Measurements from ENCODE around the gene CCNI2. TPM values are rescaled to one million over a fixed set of nuclear protein-coding genes. Genes with fewer than 3 reads are reported as not detected.

The CCNI2 gene
- 39.5 and 42.7 TPM in 2 replicates for total RNA-seq

- peak within 1 kb of the TSS; percentile 80 for H3K27ac Mint-ChIP-seq
- H3K36me3 Mint-ChIP-seq (ENCODE audit: low read depth) = peaks cover 19% of the 10 kb centered on the region
- peak; percentile 90 for DNase-seq
- H3K27me3 Mint-ChIP-seq = peaks cover 15% of the 10 kb centered on the region
- no peaks in the 10 kb centered on the region for H3K9me3 Mint-ChIP-seq
- peak within 1 kb of the TSS; percentile 82 for H3K4me3 Mint-ChIP-seq
- peaks cover 34% of the 10 kb centered on the region for H3K4me1 Mint-ChIP-seq
- intact Hi-C loops (cut with micrococcal nuclease) = loop anchor here (1.0 kb wide), 1 partner anchor 10 kb away; the partner anchor contains the start of gene KIF3A
Measured at GRCh38 chr5:132746954-132747615, at the start of gene CCNI2. Gene CCNI2 (plus strand): TSS chr5:132747426. CDS start chr5:132747496, 70 bp downstream.

- Mint-ChIP-seq H3K9me3 (no peaks in the 10 kb centered on the region), H3K4me3 (no peak overlapping the region), H3K36me3 (ENCODE audit: low read depth) (peaks cover 44% of the 10 kb centered on the region), H3K27me3 (no peaks in the 10 kb centered on the region), H3K4me1 (peaks cover 23% of the 10 kb centered on the region), H3K27ac (no peak overlapping the region)
- DNase-seq = no peak
- intact Hi-C loops (cut with micrococcal nuclease) = loop anchor here (2.0 kb wide), 1 partner anchor 16 kb away; no protein-coding TSS in a partner anchor
Measured at GRCh38 chr5:132704875-132705274, 42.4 kb upstream of the CCNI2 start.

- H3K4me1 Mint-ChIP-seq = peaks cover 17% of the 10 kb centered on the region
- peaks cover 32% of the 10 kb centered on the region for H3K36me3 Mint-ChIP-seq (ENCODE audit: low read depth)
- DNase-seq = no peak
- H3K9me3 Mint-ChIP-seq = no peaks in the 10 kb centered on the region
- no peak overlapping the region for H3K27ac Mint-ChIP-seq
- H3K27me3 Mint-ChIP-seq = no peaks in the 10 kb centered on the region
- no peak overlapping the region for H3K4me3 Mint-ChIP-seq
- intact Hi-C loops (cut with micrococcal nuclease) = no loop called here
Measured at GRCh38 chr5:132708645-132709044, 38.6 kb upstream of the CCNI2 start.

- no peaks in the 10 kb centered on the region for H3K27me3 Mint-ChIP-seq
Measured at GRCh38 chr5:132714456-132715307, 32.5 kb upstream of the CCNI2 start.

GRCh38 chr5:132718544-132719312 is 28.5 kb upstream of the CCNI2 start:
- Mint-ChIP-seq H3K9me3 (no peaks in the 10 kb centered on the region), H3K36me3 (ENCODE audit: low read depth) (peaks cover 29% of the 10 kb centered on the region), H3K27me3 (no peaks in the 10 kb centered on the region), H3K4me1 (peaks cover 14% of the 10 kb centered on the region), H3K4me3 (no peak overlapping the region), H3K27ac (no peak overlapping the region)
- DNase-seq = no peak
- intact Hi-C loops (cut with micrococcal nuclease) = no loop called here

More at GRCh38 chr5:132714456-132715307, 32.5 kb upstream of the CCNI2 start:
- Mint-ChIP-seq H3K4me3 (peak overlapping the region; percentile 40), H3K9me3 (no peaks in the 10 kb centered on the region), H3K36me3 (ENCODE audit: low read depth) (peaks cover 27% of the 10 kb centered on the region), H3K4me1 (peaks cover 15% of the 10 kb centered on the region), H3K27ac (peak overlapping the region; percentile 4)
- intact Hi-C loops (cut with micrococcal nuclease) = loop anchor here (2.0 to 5.0 kb wide), 2 partner anchors 22 to 187 kb away; partner anchors contain the start of gene KIF3A
- no peak for DNase-seq

GRCh38 chr5:132725745-132726144 is 21.5 kb upstream of the CCNI2 start:
- Mint-ChIP-seq H3K27ac (no peak overlapping the region), H3K27me3 (no peaks in the 10 kb centered on the region), H3K4me3 (no peak overlapping the region), H3K4me1 (peaks cover 11% of the 10 kb centered on the region), H3K9me3 (no peaks in the 10 kb centered on the region), H3K36me3 (ENCODE audit: low read depth) (peaks cover 42% of the 10 kb centered on the region)
- intact Hi-C loops (cut with micrococcal nuclease) = no loop called here
- DNase-seq = no peak

GRCh38 chr5:132729896-132730295 is 17.3 kb upstream of the CCNI2 start:
- H3K4me3 Mint-ChIP-seq = no peak overlapping the region
- peaks cover 42% of the 10 kb centered on the region for H3K36me3 Mint-ChIP-seq (ENCODE audit: low read depth)
- intact Hi-C loops (cut with micrococcal nuclease) = loop anchor here (10.0 kb wide), 1 partner anchor 315 kb away; no protein-coding TSS in a partner anchor
- no peak overlapping the region for H3K27ac Mint-ChIP-seq
- no peaks in the 10 kb centered on the region for H3K27me3 Mint-ChIP-seq
- DNase-seq = no peak
- H3K4me1 Mint-ChIP-seq = peaks cover 21% of the 10 kb centered on the region
- H3K9me3 Mint-ChIP-seq = no peaks in the 10 kb centered on the region

GRCh38 chr5:132733499-132734148 is 13.6 kb upstream of the CCNI2 start:
- peaks cover 31% of the 10 kb centered on the region for H3K36me3 Mint-ChIP-seq (ENCODE audit: low read depth)
- intact Hi-C loops (cut with micrococcal nuclease) = loop anchor here (10.0 kb wide), 1 partner anchor 319 kb away; no protein-coding TSS in a partner anchor
- no peaks in the 10 kb centered on the region for H3K9me3 Mint-ChIP-seq
- no peak overlapping the region for H3K4me3 Mint-ChIP-seq
- no peak overlapping the region for H3K27ac Mint-ChIP-seq
- peaks cover 41% of the 10 kb centered on the region for H3K4me1 Mint-ChIP-seq
- no peak for DNase-seq
- peaks cover 3% of the 10 kb centered on the region for H3K27me3 Mint-ChIP-seq

- intact Hi-C loops (cut with micrococcal nuclease) = loop anchor here (5.0 to 10.0 kb wide), 5 partner anchors 72 to 347 kb away; partner anchors contain the start of genes GDF9 and UQCRQ
- Mint-ChIP-seq H3K27me3 (peaks cover 10% of the 10 kb centered on the region), H3K4me3 (peak overlapping the region; percentile 52), H3K36me3 (ENCODE audit: low read depth) (peaks cover 27% of the 10 kb centered on the region), H3K9me3 (no peaks in the 10 kb centered on the region), H3K4me1 (peaks cover 41% of the 10 kb centered on the region), H3K27ac (no peak overlapping the region)
- no peak for DNase-seq
Measured at GRCh38 chr5:132734687-132735086, 12.5 kb upstream of the CCNI2 start.

- H3K4me1 Mint-ChIP-seq = peaks cover 40% of the 10 kb centered on the region
- intact Hi-C loops (cut with micrococcal nuclease) = loop anchor here (1.0 to 10.0 kb wide), 11 partner anchors 10 to 350 kb away; partner anchors contain the start of genes CCNI2, GDF9, SEPTIN8 and UQCRQ
- no peaks in the 10 kb centered on the region for H3K9me3 Mint-ChIP-seq
Measured at GRCh38 chr5:132736853-132737833, 10.1 kb upstream of the CCNI2 start, which contains the start of gene KIF3A. Gene KIF3A (minus strand): TSS chr5:132737546. CDS start chr5:132737419, 127 bp downstream.

GRCh38 chr5:132737982-132738681 is 9.1 kb upstream of the CCNI2 start:
- peaks cover 16% of the 10 kb centered on the region for H3K36me3 Mint-ChIP-seq (ENCODE audit: low read depth)
- intact Hi-C loops (cut with micrococcal nuclease) = loop anchor here (1.0 to 10.0 kb wide), 11 partner anchors 9 to 351 kb away; partner anchors contain the start of genes CCNI2, GDF9, SEPTIN8 and UQCRQ
- peak overlapping the region; percentile 92 for H3K27ac Mint-ChIP-seq
- H3K9me3 Mint-ChIP-seq = no peaks in the 10 kb centered on the region
- DNase-seq = peak; percentile 55
- H3K4me1 Mint-ChIP-seq = peaks cover 40% of the 10 kb centered on the region
- H3K4me3 Mint-ChIP-seq = peak overlapping the region; percentile 91
- peaks cover 20% of the 10 kb centered on the region for H3K27me3 Mint-ChIP-seq

More at GRCh38 chr5:132736853-132737833, 10.1 kb upstream of the CCNI2 start, which contains the start of gene KIF3A:
- Mint-ChIP-seq H3K27ac (peak within 1 kb of the TSS; percentile 92), H3K4me3 (peak within 1 kb of the TSS; percentile 91), H3K27me3 (peaks cover 17% of the 10 kb centered on the region), H3K36me3 (ENCODE audit: low read depth) (peaks cover 20% of the 10 kb centered on the region)
- peak; percentile 100 for DNase-seq

All from activated CD4-positive, alpha-beta T cell treated with anti-CD3 and anti-CD28 coated beads, Interleukin-2, amount 10 ng/mL, durations not matched to agents 24 days and 14 days (primary cell).